PC-9 (cell line): ENCODE measurements around the gene PHC2.

Experiments
- CTCF ChIP-seq: fragments of 200-600 bp; sonication (generic); conservative IDR thresholded peaks from 2 replicates; pipeline ENCODE4 v1.6.1; 2017; ENCODE audit warnings: mixed run types, antibody characterized with exemption, mild to moderate bottlenecking, moderate library complexity
- EZH2 ChIP-seq: fragments of 200-600 bp; sonication (generic); IDR thresholded peaks from 2 replicates; pipeline ENCODE4 v1.8.0; 2017; ENCODE audit warnings: antibody characterized with exemption, low read depth

GRCh38 chr1:33295023-33295422, 135.9 kb downstream of the PHC2 start:
- TF ChIP-seq CTCF = no peak
- TF ChIP-seq EZH2 = no peak
